DND-41 (cell line): ENCODE measurements around the gene MCF2L2.

Source experiments
- CTCF ChIP-seq: IDR thresholded peaks from 2 replicates; pipeline ENCODE4 v1.5.1; 2012; ENCODE audit warnings: borderline replicate concordance, low read length, moderate library complexity, mild to moderate bottlenecking; ENCODE audit not compliant: poor library complexity, severe bottlenecking; ENCODE audit errors: extremely low read depth
- EZH2 ChIP-seq: IDR thresholded peaks from 3 replicates; pipeline ENCODE4 v1.6.1; 2012; ENCODE audit warnings: borderline replicate concordance, low read depth, mild to moderate bottlenecking, moderate library complexity, low read length, inconsistent platforms; ENCODE audit not compliant: severe bottlenecking

GRCh38 chr3:183354874-183355273, 73.5 kb downstream of the MCF2L2 start:
- TF ChIP-seq CTCF (no peak), EZH2 (no peak)
